ENCODE measurements around the gene AFAP1. TPM values are rescaled to one million over a fixed set of nuclear protein-coding genes. Genes with fewer than 3 reads are reported as not detected.

Gene AFAP1
- total and polyA plus RNA-seq, 12 donors: 2.9 to 8.9 (median 5.8) TPM

DNA sequence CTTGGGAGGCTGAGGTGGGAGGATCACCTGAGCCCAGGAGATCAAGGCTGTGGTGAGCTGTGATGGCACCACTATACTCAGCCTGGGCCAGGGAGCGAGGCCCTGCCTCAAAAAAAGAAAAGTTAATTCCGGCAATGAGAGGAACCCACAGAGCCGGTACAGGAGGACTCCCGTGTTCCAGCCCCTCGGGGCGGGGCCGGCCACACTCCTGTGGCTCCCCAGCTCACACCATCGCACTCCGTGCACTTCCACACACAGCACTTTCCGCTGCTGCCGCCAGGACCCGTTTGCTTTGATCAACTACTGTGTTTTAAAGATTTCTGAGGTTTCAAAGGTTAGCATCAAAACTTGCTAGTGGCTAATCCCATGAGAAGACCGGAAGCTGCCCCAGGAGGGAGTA, 171.7 kb downstream of the AFAP1 start:
- intact Hi-C loops (cut with DNase I): loop anchor here in 1 of 10 donors (2.0 kb wide), 1 partner anchor 33 kb away; no protein-coding TSS in a partner anchor
- Histone ChIP-seq H3K36me3 (peaks cover 0 to 92% (median 4%) of the 10 kb centered on the region in 9 donors), H3K27ac (no peak overlapping the region), H3K4me3 (no peak overlapping the region), H3K9me3 (no peaks in the 10 kb centered on the region), H3K4me1 (peaks cover 0 to 14% (median 0%) of the 10 kb centered on the region in 9 donors), H3K27me3 (no peaks in the 10 kb centered on the region)
- WGBS, 2 donors: 95 to 96% methylated on average over 13 of the region's 13 CpGs
- DNase-seq (no peak), ATAC-seq (no peak)
- TF ChIP-seq, protein P1, sequence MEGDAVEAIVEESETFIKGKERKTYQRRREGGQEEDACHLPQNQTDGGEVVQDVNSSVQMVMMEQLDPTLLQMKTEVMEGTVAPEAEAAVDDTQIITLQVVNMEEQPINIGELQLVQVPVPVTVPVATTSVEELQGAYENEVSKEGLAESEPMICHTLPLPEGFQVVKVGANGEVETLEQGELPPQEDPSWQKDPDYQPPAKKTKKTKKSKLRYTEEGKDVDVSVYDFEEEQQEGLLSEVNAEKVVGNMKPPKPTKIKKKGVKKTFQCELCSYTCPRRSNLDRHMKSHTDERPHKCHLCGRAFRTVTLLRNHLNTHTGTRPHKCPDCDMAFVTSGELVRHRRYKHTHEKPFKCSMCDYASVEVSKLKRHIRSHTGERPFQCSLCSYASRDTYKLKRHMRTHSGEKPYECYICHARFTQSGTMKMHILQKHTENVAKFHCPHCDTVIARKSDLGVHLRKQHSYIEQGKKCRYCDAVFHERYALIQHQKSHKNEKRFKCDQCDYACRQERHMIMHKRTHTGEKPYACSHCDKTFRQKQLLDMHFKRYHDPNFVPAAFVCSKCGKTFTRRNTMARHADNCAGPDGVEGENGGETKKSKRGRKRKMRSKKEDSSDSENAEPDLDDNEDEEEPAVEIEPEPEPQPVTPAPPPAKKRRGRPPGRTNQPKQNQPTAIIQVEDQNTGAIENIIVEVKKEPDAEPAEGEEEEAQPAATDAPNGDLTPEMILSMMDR (IDR thresholded peaks at IDR 0.05): no peak

DNA sequence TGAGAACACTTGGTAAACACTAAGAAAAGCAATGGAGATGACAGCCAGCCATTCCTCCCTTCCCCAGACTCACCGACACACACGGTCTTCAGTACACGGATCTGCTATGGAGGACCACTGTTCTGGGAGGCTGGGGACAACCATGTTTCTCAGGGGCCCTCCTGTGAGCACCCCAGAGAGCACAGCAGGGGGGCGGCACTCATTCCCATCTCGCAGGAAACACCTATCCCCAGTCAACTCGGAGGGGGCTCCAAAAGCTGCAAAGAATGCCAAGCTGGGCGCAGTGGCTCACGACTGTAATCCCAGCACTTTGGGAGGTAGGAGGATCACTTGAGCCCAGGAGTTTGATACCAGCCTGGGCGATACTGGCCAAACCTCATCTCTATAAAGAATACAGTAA, 172.1 kb downstream of the AFAP1 start:
- WGBS, 2 donors: 84 to 92% methylated on average over 9 of the region's 9 CpGs

DNA sequence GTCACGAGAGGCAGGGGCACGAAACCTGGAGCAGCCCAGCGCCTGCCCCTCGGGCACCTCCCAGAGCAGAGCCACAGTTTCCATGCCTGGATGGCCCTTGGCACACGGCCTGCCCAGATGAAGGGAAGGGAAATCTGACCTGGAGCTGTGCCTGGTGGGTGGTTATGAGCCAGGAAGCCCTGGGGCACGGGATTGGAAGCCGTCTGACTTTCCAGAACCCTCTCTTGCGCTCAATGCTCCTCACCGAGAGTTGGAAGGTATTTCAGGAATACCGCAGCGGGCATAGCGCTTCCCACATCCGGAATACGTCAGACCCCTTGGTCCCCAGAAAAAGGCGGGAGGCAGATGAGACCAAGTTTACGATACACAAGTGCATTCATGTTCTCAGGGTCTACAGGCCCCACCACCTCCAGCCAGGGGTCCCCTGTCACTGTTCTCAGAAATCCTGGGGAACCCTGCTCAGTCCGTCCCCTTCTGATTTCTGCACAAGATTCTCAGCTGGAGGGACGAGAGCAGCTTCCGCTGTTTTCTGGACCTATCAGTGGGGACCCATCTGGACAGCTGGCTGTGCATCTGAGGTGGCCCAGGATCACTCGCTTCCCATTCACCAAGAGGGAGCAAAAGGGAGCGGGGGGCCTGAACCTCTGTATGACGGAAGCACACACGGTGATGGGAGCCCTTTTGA, 172.9 kb downstream of the AFAP1 start:
- TF ChIP-seq, protein P1 (IDR thresholded peaks at IDR 0.05): no peak
- Histone ChIP-seq H3K27ac (no peak overlapping the region), H3K4me3 (no peak overlapping the region), H3K27me3 (no peaks in the 10 kb centered on the region), H3K36me3 (peaks cover 0 to 87% (median 4%) of the 10 kb centered on the region in 9 donors), H3K4me1 (peaks cover 0 to 8% (median 0%) of the 10 kb centered on the region in 9 donors), H3K9me3 (no peaks in the 10 kb centered on the region)
- WGBS, 2 donors: 76 to 82% methylated on average over 23 of the region's 23 CpGs
- intact Hi-C loops (cut with DNase I): loop anchor here in 1 of 10 donors (2.0 kb wide), 1 partner anchor 34 kb away; no protein-coding TSS in a partner anchor
- ATAC-seq (peak in 2 of 8 donors; percentile 32 to 44), DNase-seq (peak; percentile 31 to 43)

More for the DNA sequence above, 172.1 kb downstream of the AFAP1 start:
- peaks cover 0 to 92% (median 4%) of the 10 kb centered on the region in 9 donors for H3K36me3 ChIP-seq
- no peak overlapping the region for H3K4me3 ChIP-seq
- ATAC-seq: no peak
- no peak for DNase-seq
- H3K9me3 ChIP-seq: no peaks in the 10 kb centered on the region
- TF ChIP-seq, protein P1 (IDR thresholded peaks at IDR 0.05): no peak
- H3K4me1 ChIP-seq: peaks cover 0 to 11% (median 0%) of the 10 kb centered on the region in 9 donors
- intact Hi-C loops (cut with DNase I): loop anchor here in 1 of 10 donors (2.0 kb wide), 1 partner anchor 33 kb away; no protein-coding TSS in a partner anchor
- no peak overlapping the region for H3K27ac ChIP-seq
- no peaks in the 10 kb centered on the region for H3K27me3 ChIP-seq

DNA sequence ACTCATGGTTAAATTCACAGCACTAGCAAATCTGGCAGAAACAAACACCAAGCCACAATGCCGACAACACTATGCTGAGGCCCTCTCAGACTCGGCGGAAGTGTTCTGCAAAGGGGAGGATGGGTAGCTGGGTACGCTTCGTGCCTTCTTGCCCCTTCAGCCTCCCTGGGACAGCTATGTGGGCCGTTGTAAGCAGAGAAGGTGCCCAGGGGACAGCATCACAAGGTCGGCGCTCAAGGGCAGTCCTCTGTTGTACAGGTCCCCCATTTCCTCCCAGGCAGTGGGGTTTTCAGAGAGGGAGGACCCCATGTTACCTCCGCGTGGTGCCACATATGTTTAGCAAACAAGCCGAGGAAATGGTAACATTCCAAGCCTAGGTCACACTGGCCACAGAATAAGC, 173.6 kb downstream of the AFAP1 start:
- H3K27ac ChIP-seq: no peak overlapping the region

More for the DNA sequence above, 173.6 kb downstream of the AFAP1 start:
- ATAC-seq (no peak), DNase-seq (no peak)
- 87 to 88% methylated on average over 11 of the region's 11 CpGs for WGBS, 2 donors
- TF ChIP-seq, protein P1 (IDR thresholded peaks at IDR 0.05): no peak
- Histone ChIP-seq H3K4me1 (peaks cover 0 to 8% (median 0%) of the 10 kb centered on the region in 9 donors), H3K27me3 (no peaks in the 10 kb centered on the region), H3K4me3 (no peak overlapping the region), H3K9me3 (no peaks in the 10 kb centered on the region), H3K36me3 (peaks cover 0 to 83% (median 4%) of the 10 kb centered on the region in 9 donors)
- intact Hi-C loops (cut with DNase I): loop anchor here in 1 of 10 donors (2.0 kb wide), 1 partner anchor 35 kb away; no protein-coding TSS in a partner anchor
